T-cell (primary cell): ENCODE results near the gene EIF5A2. TPM values are rescaled to one million over a fixed set of nuclear protein-coding genes. Genes with fewer than 3 reads are reported as not detected.

Source experiments
- ATAC-seq, 4 experiments: fragments of 200-7000 bp in 3 of 4; fragments of 150-1000 bp in 1 of 4; cut with Tn5 transposase; replicated peaks in 1 of 4; 1 replicate in 3 of 4; 2 replicates in 1 of 4; pipeline ENCODE4 v1.10.0; 2021; ENCODE audit warnings: moderate library complexity in 3 of 4, mild to moderate bottlenecking in 2 of 4, moderate number of reproducible peaks in 1 of 4
- CTCF ChIA-PET, 2 donors: fragments of 300-600 bp; sonication (Branson Sonifier 250); formaldehyde crosslinking; loops; one replicate each; lab custom pipeline; 2022; ENCODE audit warnings: antibody characterized with exemption in 2 of 2; lab: Charles Lee
- POLR2A ChIA-PET, 2 donors: fragments of 300-600 bp; sonication (Branson Sonifier 250); formaldehyde crosslinking; loops; one replicate each; lab custom pipeline; 2022; ENCODE audit warnings: antibody characterized with exemption in 2 of 2; lab: Charles Lee
- DNase-seq, 35 experiments: peaks; one replicate each; pipeline versions ENCODE4 v3.0.0 to v3.0.0-alpha.2; 2013 to 2023
- H3K27ac ChIP-seq: one replicate; pipeline ENCODE4 v1.5.1; 2013; ENCODE audit warnings: low read length
- H3K27me3 ChIP-seq, 2 experiments: replicated peaks in 1 of 2; 1 replicate in 1 of 2; 2 replicates in 1 of 2; pipeline versions ENCODE4 v1.6.1 to v1.7.0; 2013; ENCODE audit warnings: low read length in 1 of 2, mixed read lengths in 1 of 2; ENCODE audit not compliant: control insufficient read depth in 2 of 2, insufficient read depth in 2 of 2; ENCODE audit errors: extremely low read depth in 1 of 2
- H3K36me3 ChIP-seq, 2 donors: 1 replicate in 1 of 2; 2 replicates in 1 of 2; pipeline versions ENCODE4 v1.6.1 to v1.7.0; 2013; ENCODE audit warnings: low read length in 1 of 2; ENCODE audit not compliant: control insufficient read depth in 2 of 2, insufficient read depth in 1 of 2; ENCODE audit errors: extremely low read depth in 1 of 2
- H3K4me1 ChIP-seq, 2 experiments: 1 replicate in 1 of 2; 2 replicates in 1 of 2; pipeline versions ENCODE4 v1.6.1 to v1.7.0; 2013; ENCODE audit warnings: low read length in 2 of 2, mixed read lengths in 1 of 2; ENCODE audit not compliant: insufficient read depth in 2 of 2, control insufficient read depth in 1 of 2; ENCODE audit errors: extremely low read depth in 1 of 2
- H3K4me3 ChIP-seq, 2 donors: 1 replicate in 1 of 2; 2 replicates in 1 of 2; pipeline versions ENCODE4 v1.5.1 to v1.7.0; 2013; ENCODE audit warnings: mild to moderate bottlenecking in 2 of 2, low read length in 1 of 2, moderate library complexity in 1 of 2; ENCODE audit not compliant: control insufficient read depth in 1 of 2; ENCODE audit errors: extremely low read depth in 1 of 2
- H3K9me3 ChIP-seq: 2 replicates; pipeline ENCODE4 v1.7.0; 2013
- H3K27ac Mint-ChIP-seq, 2 donors: one replicate each; pipeline ENCODE4 v1.8.0; 2020 to 2021; ENCODE audit warnings: mild to moderate bottlenecking in 2 of 2, mixed read lengths in 2 of 2
- H3K27me3 Mint-ChIP-seq, 2 donors: one replicate each; pipeline ENCODE4 v1.8.0; 2021 to 2022; ENCODE audit warnings: mixed read lengths in 2 of 2
- H3K36me3 Mint-ChIP-seq: one replicate; pipeline ENCODE4 v1.8.0; 2021; ENCODE audit warnings: mixed read lengths
- H3K4me1 Mint-ChIP-seq, 3 donors: one replicate each; pipeline ENCODE4 v1.8.0; 2020 to 2022; ENCODE audit warnings: mixed read lengths in 3 of 3, mild to moderate bottlenecking in 1 of 3
- H3K4me3 Mint-ChIP-seq, 3 donors: one replicate each; pipeline ENCODE4 v1.8.0; 2020 to 2022; ENCODE audit warnings: mild to moderate bottlenecking in 3 of 3, mixed read lengths in 3 of 3, moderate library complexity in 3 of 3
- H3K9me3 Mint-ChIP-seq, 3 donors: one replicate each; pipeline ENCODE4 v1.8.0; 2020 to 2022; ENCODE audit warnings: mixed read lengths in 3 of 3
- WGBS: methylation state at CpG from one replicate; pipeline ENCODE4 v1.1.5; 2013; ENCODE audit warnings: missing lambda C conversion rate; ENCODE audit not compliant: insufficient coverage; 5-methylcytosine and 5-hydroxymethylcytosine counted together
- total RNA-seq, 35 experiments: library from RNA in 6 of 35; stranded (reverse) in 6 of 35; fragments of 120-200 nt in 1 of 35; gene quantifications; one replicate each; pipeline versions ENCODE4 v1.2.1 to v1.2.4 and lab custom pipeline; 2013 to 2026

The EIF5A2 gene
- total RNA-seq, 5 donors from 2014 or later (not counting 1 experiment from before 2014, with no cell fraction given), result 10.1 to 14.1 (median 13.5) TPM

GRCh38 chr3:170911051-170911450 lies 2.6 kb upstream of the EIF5A2 start:
- Mint-ChIP-seq H3K27me3 (no peaks in the 10 kb centered on the region), H3K4me3 (no peak overlapping the region), H3K36me3 (no peaks in the 10 kb centered on the region), H3K9me3 (peaks cover 9 to 34% (median 12%) of the 10 kb centered on the region in 3 donors), H3K4me1 (peaks cover 10 to 25% (median 23%) of the 10 kb centered on the region in 3 donors), H3K27ac (peak overlapping the region in 1 of 2 donors; percentile 13)
- Histone ChIP-seq H3K27me3 (no peaks in the 10 kb centered on the region), H3K4me3 (no peak overlapping the region), H3K9me3 (peaks cover 8% of the 10 kb centered on the region), H3K4me1 (peaks cover 8 to 13% of the 10 kb centered on the region in 2 experiments), H3K27ac (no peak overlapping the region), H3K36me3 (no peaks in the 10 kb centered on the region)
- CTCF ChIA-PET, result no interaction called here
- POLR2A ChIA-PET, result interaction anchor here in 1 of 2 donors (0.5 kb wide), 1 partner anchor 548 kb away, joined by 3 read pairs; no protein-coding TSS in a partner anchor
- WGBS, result 92% methylated on average over 3 of the region's 3 CpGs
- DNase-seq (no peak), ATAC-seq (no peak)

DNA sequence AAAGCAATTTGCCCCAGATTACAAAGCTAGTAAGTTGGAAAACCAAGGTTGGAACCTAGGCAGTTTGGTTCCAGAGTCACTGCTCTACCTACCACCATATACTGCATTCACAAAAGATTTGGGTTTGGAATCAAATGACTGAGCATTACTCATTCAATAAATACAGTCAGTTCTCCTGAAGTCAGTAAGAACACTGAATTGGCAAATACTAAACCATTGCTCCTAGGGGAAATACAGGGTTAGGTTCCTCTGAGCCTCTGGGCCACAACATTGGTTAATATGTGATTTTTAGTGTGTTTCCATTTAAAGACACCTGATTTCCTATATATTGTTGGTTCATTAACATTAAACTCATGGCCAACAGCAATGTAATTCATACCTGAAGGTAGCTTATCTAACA lies 2.1 kb upstream of the EIF5A2 start:
- Histone ChIP-seq H3K36me3 (no peaks in the 10 kb centered on the region), H3K27ac (no peak overlapping the region), H3K4me3 (no peak overlapping the region), H3K4me1 (peaks cover 8 to 13% of the 10 kb centered on the region in 2 experiments), H3K9me3 (peaks cover 8% of the 10 kb centered on the region), H3K27me3 (no peaks in the 10 kb centered on the region)
- DNase-seq, result peak in 1 of 35 experiments; percentile 15
- peak overlapping the region in 1 of 2 donors; percentile 57 for H3K27ac Mint-ChIP-seq
- ChIA-PET CTCF (interaction anchor here in 1 of 2 donors (0.6 kb wide), 1 partner anchor 119 kb away, joined by 4 read pairs; no protein-coding TSS in a partner anchor), POLR2A (interaction anchor here in 1 of 2 donors (0.5 kb wide), 1 partner anchor 548 kb away, joined by 3 read pairs; no protein-coding TSS in a partner anchor)
- peaks cover 9 to 34% (median 12%) of the 10 kb centered on the region in 3 donors for H3K9me3 Mint-ChIP-seq
- ATAC-seq, result no peak
- no peaks in the 10 kb centered on the region for H3K36me3 Mint-ChIP-seq
- H3K4me3 Mint-ChIP-seq, result no peak overlapping the region
- no peaks in the 10 kb centered on the region for H3K27me3 Mint-ChIP-seq
- peaks cover 10 to 29% (median 26%) of the 10 kb centered on the region in 3 donors for H3K4me1 Mint-ChIP-seq

DNA sequence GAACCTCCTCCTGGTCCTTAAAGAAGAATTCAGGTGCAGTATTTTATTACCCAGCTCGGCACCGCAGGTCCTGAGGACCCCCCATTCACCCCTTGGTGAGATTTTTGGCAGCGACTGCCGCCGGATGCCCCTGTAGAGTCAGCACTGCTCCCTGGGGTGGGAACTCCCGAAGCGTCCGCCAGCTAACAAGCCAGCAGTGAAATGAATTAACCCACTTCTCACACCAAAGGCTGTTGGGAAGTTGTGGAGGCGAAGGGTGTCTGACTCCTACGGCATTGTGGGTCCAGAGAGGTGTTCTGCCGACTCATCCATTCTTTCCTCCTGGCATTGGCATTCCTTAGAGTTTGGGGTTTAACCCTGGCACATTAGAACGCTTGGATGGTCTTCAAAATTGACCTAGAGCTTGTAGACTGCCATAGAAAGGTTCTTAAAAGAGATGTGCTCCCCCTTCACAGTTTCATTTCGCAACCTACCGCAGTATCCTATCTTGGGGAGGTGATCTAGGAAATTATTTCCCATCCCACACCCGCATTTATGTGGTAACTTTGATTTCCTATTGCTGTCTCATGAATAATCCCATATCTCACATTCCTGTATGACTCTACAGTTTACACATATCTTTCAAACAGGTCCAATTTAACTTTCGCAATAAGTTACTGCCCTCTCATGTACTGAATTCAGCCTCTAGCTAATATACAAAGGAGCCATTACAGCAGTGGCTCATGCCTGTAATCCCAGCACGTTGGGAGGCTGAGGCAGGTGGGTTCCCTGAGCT lies 879 bp upstream of the EIF5A2 start:
- peak overlapping the region in 1 of 2 donors; percentile 32 for H3K4me3 ChIP-seq
- H3K9me3 ChIP-seq, result peaks cover 8% of the 10 kb centered on the region
- no peak for ATAC-seq
- POLR2A ChIA-PET, result interaction anchor here (0.6 to 1.8 kb wide), 3 partner anchors 39 to 238 kb away, joined by 4 to 13 read pairs (median 7); partner anchors contain the start of gene RPL22L1 (in 1 of the 2)
- Mint-ChIP-seq H3K27ac (peak overlapping the region in 1 of 2 donors; percentile 96), H3K9me3 (peaks cover 9 to 31% (median 12%) of the 10 kb centered on the region in 3 donors), H3K36me3 (no peaks in the 10 kb centered on the region), H3K4me1 (peaks cover 10 to 31% (median 26%) of the 10 kb centered on the region in 3 donors), H3K4me3 (peak overlapping the region; percentile 78 to 94 (median 93)), H3K27me3 (no peaks in the 10 kb centered on the region)
- no peaks in the 10 kb centered on the region for H3K27me3 ChIP-seq
- peak in 4 of 35 experiments; percentile 6 to 23 (median 8) for DNase-seq
- CTCF ChIA-PET, result interaction anchor here in 1 of 2 donors (1.6 kb wide), 1 partner anchor 41 kb away, joined by 3 read pairs; no protein-coding TSS in a partner anchor
- H3K36me3 ChIP-seq, result no peaks in the 10 kb centered on the region
- H3K27ac ChIP-seq, result peak overlapping the region; percentile 58
- H3K4me1 ChIP-seq, result peaks cover 8 to 13% of the 10 kb centered on the region in 2 experiments
- 96% methylated on average over 3 of the region's 17 CpGs for WGBS

DNA sequence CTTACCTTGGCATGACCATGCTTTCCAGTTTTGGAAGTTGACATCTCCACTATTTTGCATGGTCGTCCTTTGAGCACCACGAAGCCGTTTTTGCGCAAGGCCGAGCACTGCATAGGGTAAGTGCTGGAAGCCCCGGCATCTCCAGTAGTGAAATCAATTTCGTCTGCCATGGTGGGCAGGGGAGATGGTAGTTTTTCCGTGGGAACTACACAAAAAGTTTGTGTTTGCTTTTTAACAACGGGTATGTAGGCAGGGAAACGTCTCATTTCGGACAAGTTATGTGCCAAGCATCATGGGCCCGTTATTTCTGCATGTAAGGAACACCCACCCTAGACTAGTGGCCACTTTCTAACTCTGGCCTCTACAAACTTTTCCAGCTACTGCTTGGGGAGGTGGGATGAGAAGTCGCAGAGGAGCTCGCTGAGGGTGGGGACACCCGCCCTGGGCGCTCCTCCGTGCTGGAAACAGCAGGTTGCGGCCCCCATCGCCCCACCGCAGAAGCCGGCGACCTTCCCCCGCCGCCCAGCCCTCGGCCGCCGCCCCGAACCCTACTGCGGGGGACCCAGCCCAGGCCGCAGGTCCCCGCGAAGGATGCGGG lies 701 bp downstream of the EIF5A2 start:
- Mint-ChIP-seq H3K27me3 (no peaks in the 10 kb centered on the region), H3K4me1 (peaks cover 10 to 31% (median 26%) of the 10 kb centered on the region in 3 donors), H3K4me3 (peak overlapping the region; percentile 78 to 94 (median 93)), H3K9me3 (peaks cover 9 to 27% (median 10%) of the 10 kb centered on the region in 3 donors), H3K27ac (peak overlapping the region in 1 of 2 donors; percentile 39), H3K36me3 (peaks cover 8% of the 10 kb centered on the region)
- DNase-seq (peak in 4 of 35 experiments; percentile 2 to 16 (median 9)), ATAC-seq (no peak)
- peaks cover 0 to 2% of the 10 kb centered on the region in 2 donors for H3K36me3 ChIP-seq
- H3K9me3 ChIP-seq, result peaks cover 8% of the 10 kb centered on the region
- peaks cover 8 to 13% of the 10 kb centered on the region in 2 experiments for H3K4me1 ChIP-seq
- 9% methylated on average over 30 of the region's 33 CpGs for WGBS
- peak overlapping the region; percentile 71 to 74 for H3K4me3 ChIP-seq
- ChIA-PET POLR2A (interaction anchor here in 1 of 2 donors (1.2 to 1.8 kb wide), 2 partner anchors 35 to 38 kb away, joined by 5 to 13 read pairs; partner anchors contain the start of gene RPL22L1), CTCF (interaction anchor here (0.5 to 1.2 kb wide), 3 partner anchors 12 to 54 kb away, joined by 3 to 4 read pairs (median 3); no protein-coding TSS in a partner anchor)
- no peak overlapping the region for H3K27ac ChIP-seq
- no peaks in the 10 kb centered on the region for H3K27me3 ChIP-seq

DNA sequence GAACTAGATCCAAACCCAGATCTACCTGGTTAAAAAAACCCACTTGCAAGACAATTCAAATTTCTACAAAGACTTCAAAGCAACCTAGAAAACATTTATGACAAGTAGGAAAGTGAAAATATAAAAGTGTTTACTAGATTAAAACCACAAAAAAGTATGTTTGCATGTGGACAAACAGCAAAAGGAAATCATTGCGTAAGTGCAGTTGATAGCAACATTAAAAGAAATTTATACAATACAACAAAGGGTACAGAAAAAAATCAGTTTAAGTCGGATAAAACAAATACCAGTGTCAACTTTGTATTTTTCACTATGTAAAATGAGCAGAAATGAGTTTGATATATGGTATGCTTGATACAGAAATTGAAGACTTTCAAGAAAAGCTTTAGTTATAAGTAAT lies 2.6 kb downstream of the EIF5A2 start:
- Mint-ChIP-seq H3K9me3 (peaks cover 0 to 17% (median 10%) of the 10 kb centered on the region in 3 donors), H3K4me3 (no peak overlapping the region), H3K36me3 (peaks cover 19% of the 10 kb centered on the region), H3K27me3 (no peaks in the 10 kb centered on the region), H3K27ac (no peak overlapping the region), H3K4me1 (peaks cover 10 to 31% (median 26%) of the 10 kb centered on the region in 3 donors)
- H3K4me3 ChIP-seq, result no peak overlapping the region
- peaks cover 8% of the 10 kb centered on the region for H3K9me3 ChIP-seq
- H3K27ac ChIP-seq, result no peak overlapping the region
- ChIA-PET POLR2A (interaction anchor here in 1 of 2 donors (0.5 kb wide), 1 partner anchor 1132 kb away, joined by 5 read pairs; no protein-coding TSS in a partner anchor), CTCF (interaction anchor here in 1 of 2 donors (0.6 kb wide), 1 partner anchor 99 kb away, joined by 4 read pairs; no protein-coding TSS in a partner anchor)
- ATAC-seq (no peak), DNase-seq (no peak)
- peaks cover 8 to 13% of the 10 kb centered on the region in 2 experiments for H3K4me1 ChIP-seq
- WGBS, result no CpG with 5 or more reads among the region's 2 CpGs
- peaks cover 0 to 2% of the 10 kb centered on the region in 2 donors for H3K36me3 ChIP-seq
- no peaks in the 10 kb centered on the region for H3K27me3 ChIP-seq
